Spleen (tissue), 11 donors: ENCODE measurements around the gene EGLN2. TPM values are rescaled to one million over a fixed set of nuclear protein-coding genes. Genes with fewer than 3 reads are reported as not detected.
"Not testable (repeated sequence)": the region's sequence is repeated elsewhere in the genome, so short reads cannot be mapped to it uniquely, and the experiment has no call there.

Experiments
- DNase-seq: peaks from one replicate; pipeline ENCODE4 v3.0.0-alpha.2; 2020
- H3K27ac ChIP-seq, 8 donors: fragments of 200-600 bp; sonication (generic) in 7 of 8; 1 replicate in 4 of 8; 2 replicates in 4 of 8; pipeline versions ENCODE4 v1.5.0 to v1.8.0; 2016 to 2021; ENCODE audit warnings: inconsistent platforms in 4 of 8, mild to moderate bottlenecking in 4 of 8, moderate library complexity in 1 of 8
- H3K27me3 ChIP-seq, 7 donors: fragments of 200-600 bp; sonication (generic) in 6 of 7; replicated peaks in 1 of 7; 1 replicate in 4 of 7; 2 replicates in 3 of 7; pipeline versions ENCODE4 v1.5.0 to v1.8.0; 2016 to 2021; ENCODE audit warnings: inconsistent platforms in 3 of 7, mild to moderate bottlenecking in 1 of 7
- H3K36me3 ChIP-seq, 6 donors: fragments of 200-600 bp; sonication (generic) in 5 of 6; 1 replicate in 4 of 6; 2 replicates in 2 of 6; pipeline versions ENCODE4 v1.5.0 to v1.8.0; 2016 to 2021; ENCODE audit warnings: inconsistent platforms in 2 of 6
- H3K4me1 ChIP-seq, 6 donors: fragments of 200-600 bp; sonication (generic) in 5 of 6; 1 replicate in 3 of 6; 2 replicates in 3 of 6; pipeline versions ENCODE4 v1.5.0 to v1.8.0; 2016 to 2021; ENCODE audit warnings: inconsistent platforms in 3 of 6
- H3K4me3 ChIP-seq, 8 donors: fragments of 200-600 bp; sonication (generic) in 7 of 8; 1 replicate in 4 of 8; 2 replicates in 4 of 8; pipeline versions ENCODE4 v1.5.0 to v1.8.0; 2016 to 2021; ENCODE audit warnings: inconsistent platforms in 4 of 8, mild to moderate bottlenecking in 4 of 8, moderate library complexity in 2 of 8
- H3K9me3 ChIP-seq, 8 donors: fragments of 200-600 bp; sonication (generic) in 7 of 8; 1 replicate in 4 of 8; 2 replicates in 4 of 8; pipeline versions ENCODE4 v1.5.0 to v1.8.0; 2016 to 2021; ENCODE audit warnings: inconsistent platforms in 4 of 8
- CTCF ChIP-seq, 11 experiments: fragments of 200-600 bp in 7 of 11; fragments of 450-650 bp in 4 of 11; sonication (generic) in 4 of 11; IDR thresholded peaks in 8 of 11; conservative IDR thresholded peaks in 3 of 11; 1 replicate in 7 of 11; 2 replicates in 4 of 11; pipeline versions ENCODE4 v1.4.0 to v1.8.0; 2016 to 2021; ENCODE audit warnings: antibody characterized with exemption in 11 of 11, inconsistent platforms in 4 of 11, mild to moderate bottlenecking in 1 of 11
- POLR2A ChIP-seq, 3 donors: fragments of 450-650 bp; IDR thresholded peaks; one replicate each; pipeline ENCODE4 v1.5.1; 2017; ENCODE audit warnings: antibody characterized with exemption in 3 of 3, mild to moderate bottlenecking in 1 of 3
- POLR2AphosphoS5 ChIP-seq, 3 donors: sonication (generic); formaldehyde crosslinking; IDR thresholded peaks; one replicate each; pipeline ENCODE4 v1.5.1; 2017; ENCODE audit warnings: antibody characterized with exemption in 3 of 3
- WGBS, 5 donors: extraction: QIAGEN DNeasy Blood & Tissue Kit in 3 of 5; methylation state at CpG; one replicate each; pipeline versions ENCODE4 v1.1.5 to v1.1.7; 2013 to 2018; 5-methylcytosine and 5-hydroxymethylcytosine counted together
- intact Hi-C: fragments of 100-400 bp; cut with DNase I; formaldehyde crosslinking; loops from one replicate; pipeline ENCODE4 v1.15.0; 2023; ENCODE audit warnings: low total_unique reads
- polyA plus RNA-seq, 3 donors: library from polyadenylated mRNA; stranded (reverse); fragments of 200-250 nt; gene quantifications; one replicate each; pipeline ENCODE4 v1.2.1, GENCODE V29; 2013
- total RNA-seq, 7 donors: library from RNA; depleted of rRNA in 3 of 7; stranded (reverse); fragments of >200 nt in 3 of 7; fragmentation: NEBNext Ultra II Directional in 4 of 7; extraction: Animal tissue kit (Norgen Biotek cat#: 25700) in 4 of 7; gene quantifications; one replicate each; pipeline versions ENCODE4 v1.1.0 to v1.2.1, GENCODE V29; 2016 to 2021
- donor health status: healthy with polysubstance abuse.
- donor health status: DM: no; HTN: no; CAD: no; lungs with moderate emphysema.
- donor health status: DM: no; HTN: no; CAD: no.
- donor health status: Bipolar disorder and iron deficiency.
- donor health status: healthy.
- donor health status: DM: no; HTN: no; CAD: no.
- donor health status: DM: yes; HTN: yes; CAD: no.

EGLN2 gene
- total and polyA plus RNA-seq, 10 donors: 109 to 238 (median 163) TPM

- Histone ChIP-seq H3K4me1 (peaks cover 0 to 4% (median 0%) of the 10 kb centered on the region in 6 donors), H3K4me3 (no peak overlapping the region), H3K9me3 (no peaks in the 10 kb centered on the region), H3K27me3 (no peaks in the 10 kb centered on the region), H3K36me3 (peaks cover 0 to 22% (median 2%) of the 10 kb centered on the region in 6 donors), H3K27ac (no peak overlapping the region)
- no peak for DNase-seq
- intact Hi-C loops: no loop called here
- 61 to 83% (median 70%) methylated on average over 6 to 7 of the region's 7 CpGs for WGBS, 5 donors
- TF ChIP-seq POLR2A (IDR thresholded peaks at IDR 0.05): no peak
- TF ChIP-seq CTCF (IDR thresholded peaks at IDR 0.05 in 8 of 11, conservative IDR thresholded peaks at IDR 0.05 in 3 of 11): no peak
- TF ChIP-seq POLR2AphosphoS5 (IDR thresholded peaks at IDR 0.05): no peak
These were observed 32.8 kb downstream of the EGLN2 start for GRCh38 chr19:40831502-40832430.

- 73 to 82% (median 74%) methylated on average over 4 of the region's 4 CpGs for WGBS, 5 donors
- intact Hi-C loops: not testable (repeated sequence)
These were observed 33.4 kb downstream of the EGLN2 start for GRCh38 chr19:40832431-40832790.

GRCh38 chr19:40833728-40834533 is 34.9 kb downstream of the EGLN2 start:
- intact Hi-C loops, H3K36me3 ChIP-seq, H3K9me3 ChIP-seq, H3K27ac ChIP-seq, DNase-seq, H3K4me1 ChIP-seq, H3K27me3 ChIP-seq, H3K4me3 ChIP-seq: not testable (repeated sequence)
- WGBS, 5 donors: 51 to 61% (median 53%) methylated on average over 7 of the region's 7 CpGs

More at GRCh38 chr19:40832431-40832790, 33.4 kb downstream of the EGLN2 start:
- H3K27me3 ChIP-seq, H3K4me1 ChIP-seq, DNase-seq, H3K9me3 ChIP-seq, H3K4me3 ChIP-seq, H3K27ac ChIP-seq: not testable (repeated sequence)
- H3K36me3 ChIP-seq: peaks cover 0 to 15% (median 0%) of the 10 kb centered on the region in 6 donors

DNA sequence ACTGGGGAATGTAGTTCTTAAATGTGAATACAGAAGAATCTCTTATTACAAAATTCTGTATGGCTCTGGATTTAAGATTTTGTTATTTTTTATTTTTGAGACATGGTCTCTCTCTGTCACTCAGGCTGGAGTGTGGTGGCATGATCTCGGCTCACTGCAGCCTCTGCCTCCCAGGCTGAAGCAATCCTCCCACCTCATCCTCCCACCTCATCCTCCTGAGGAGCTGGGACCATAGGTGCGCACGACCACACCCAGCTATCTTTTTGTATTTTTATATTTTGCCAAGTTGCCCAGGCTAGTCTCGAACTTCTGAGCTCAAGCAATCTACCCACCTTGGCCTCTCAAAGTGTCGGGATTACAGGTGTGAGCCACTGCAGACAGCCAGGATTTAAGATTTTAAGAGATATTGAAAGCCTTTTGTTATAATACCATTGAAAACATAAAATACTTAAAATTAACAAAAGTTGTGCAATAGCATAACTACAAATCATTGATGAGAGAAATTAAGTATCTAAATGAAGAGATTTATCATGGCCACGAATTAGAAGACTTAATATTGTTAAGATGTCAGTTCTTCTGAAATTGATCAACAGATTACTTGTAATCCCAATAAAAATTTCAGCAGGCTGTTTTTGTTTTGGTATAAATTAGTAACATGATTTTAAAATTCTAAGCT is 37.9 kb downstream of the EGLN2 start:
- TF ChIP-seq CTCF (IDR thresholded peaks at IDR 0.05 in 8 of 11, conservative IDR thresholded peaks at IDR 0.05 in 3 of 11): no peak
- TF ChIP-seq POLR2A (IDR thresholded peaks at IDR 0.05): no peak
- no peak for TF ChIP-seq POLR2AphosphoS5 (IDR thresholded peaks at IDR 0.05)
- Histone ChIP-seq H3K4me3 (no peak overlapping the region), H3K36me3 (no peaks in the 10 kb centered on the region), H3K27me3 (no peaks in the 10 kb centered on the region), H3K9me3 (no peaks in the 10 kb centered on the region), H3K27ac (no peak overlapping the region), H3K4me1 (peaks cover 0 to 3% (median 0%) of the 10 kb centered on the region in 6 donors)
- no peak for DNase-seq
- intact Hi-C loops: no loop called here
- 84 to 91% (median 87%) methylated on average over 6 of the region's 6 CpGs for WGBS, 5 donors

- H3K9me3 ChIP-seq, intact Hi-C loops, DNase-seq, H3K4me3 ChIP-seq, H3K27ac ChIP-seq, H3K4me1 ChIP-seq, H3K36me3 ChIP-seq, H3K27me3 ChIP-seq: not testable (repeated sequence)
- 60 to 81% (median 69%) methylated on average over 1 of the region's 1 CpG for WGBS, 5 donors
These were observed 39.5 kb downstream of the EGLN2 start for GRCh38 chr19:40838477-40838876.

GRCh38 chr19:40842012-40842411 is 43.0 kb downstream of the EGLN2 start:
- H3K27ac ChIP-seq, H3K4me3 ChIP-seq, DNase-seq, H3K27me3 ChIP-seq, intact Hi-C loops, H3K36me3 ChIP-seq, H3K9me3 ChIP-seq: not testable (repeated sequence)
- 84 to 99% (median 94%) methylated on average over 2 to 3 of the region's 3 CpGs for WGBS, 5 donors
- H3K4me1 ChIP-seq: peaks cover 0 to 17% (median 7%) of the 10 kb centered on the region in 6 donors

DNA sequence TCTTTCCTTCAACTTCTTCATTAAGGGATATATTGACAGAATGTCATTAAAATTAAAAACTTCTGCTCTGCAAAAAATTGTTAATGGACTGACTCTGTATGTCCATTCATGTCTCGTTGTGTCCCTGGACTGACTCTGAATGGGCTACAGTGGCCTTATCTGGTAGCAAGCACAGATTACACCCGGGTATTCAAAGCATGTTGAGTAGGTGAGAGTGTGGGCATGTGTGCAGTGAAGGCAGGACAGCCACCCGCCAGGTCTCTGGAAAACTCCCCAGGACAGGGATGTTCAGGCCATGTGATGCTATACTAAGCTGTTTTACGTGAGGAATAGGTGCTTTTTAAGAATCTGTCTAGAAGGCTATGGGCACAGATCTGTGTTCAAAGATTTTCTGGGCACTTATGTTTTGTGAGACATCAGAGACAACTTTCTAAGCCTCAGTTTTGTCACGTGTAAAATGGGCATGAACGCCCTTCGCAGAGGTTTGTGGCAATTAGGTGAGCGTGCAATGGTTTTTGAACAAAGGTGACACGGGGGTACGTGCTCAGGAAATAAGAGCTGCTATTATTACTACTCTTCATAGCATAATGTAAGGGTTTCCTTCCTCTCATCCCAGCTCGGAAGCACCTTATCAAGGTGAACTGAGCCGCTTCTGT is 44.1 kb downstream of the EGLN2 start:
- peaks cover 0 to 17% (median 7%) of the 10 kb centered on the region in 6 donors for H3K4me1 ChIP-seq
- H3K27me3 ChIP-seq, H3K9me3 ChIP-seq, H3K36me3 ChIP-seq, DNase-seq, intact Hi-C loops: not testable (repeated sequence)
- 15 to 26% (median 25%) methylated on average over 8 to 10 of the region's 12 CpGs for WGBS, 5 donors
- peak overlapping the region in 6 of 8 donors; percentile 39 to 78 (median 67) for H3K27ac ChIP-seq
- peak overlapping the region in 5 of 8 donors; percentile 9 to 60 (median 27) for H3K4me3 ChIP-seq
